Measurements from ENCODE around the gene NECAP2. TPM values are rescaled to one million over a fixed set of nuclear protein-coding genes. Genes with fewer than 3 reads are reported as not detected.
"Not testable (repeated sequence)": the region's sequence is repeated elsewhere in the genome, so short reads cannot be mapped to it uniquely, and the experiment has no call there.

The NECAP2 gene
- total RNA-seq, 2 experiments from 2014 or later, result 110 to 111 TPM

DNA sequence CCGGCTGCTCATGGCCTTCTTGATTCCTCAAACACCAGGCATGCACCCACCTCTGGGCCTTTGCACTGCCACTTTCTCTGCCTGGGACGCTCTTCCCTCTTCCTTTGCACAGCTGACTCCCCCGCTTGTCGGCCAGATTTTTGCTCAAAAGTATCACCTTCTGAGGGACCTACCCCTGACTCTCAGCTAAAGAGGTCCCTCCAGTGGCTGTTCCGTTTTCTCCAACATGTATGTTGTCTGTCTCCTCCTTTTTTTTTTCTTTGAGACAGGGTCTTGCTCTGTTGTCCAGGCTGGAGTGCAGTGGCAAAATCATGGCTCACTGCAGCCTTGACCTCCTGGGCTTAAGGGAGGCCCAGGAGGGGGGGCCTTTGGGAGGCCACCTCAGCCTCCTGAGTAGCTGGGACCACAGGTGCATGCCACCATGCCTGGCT, 57.0 kb downstream of the NECAP2 start:
- not testable (repeated sequence) for H3K27me3 Mint-ChIP-seq; H3K36me3 Mint-ChIP-seq; H3K27ac Mint-ChIP-seq; DNase-seq; H3K9me3 Mint-ChIP-seq; ATAC-seq (ENCODE audit: low read depth)
- POLR2A ChIA-PET, result interaction anchor here (0.6 to 2.1 kb wide), 2 partner anchors 16 to 633 kb away, joined by 4 to 19 read pairs; partner anchors contain the start of gene RNU1-1
- H3K4me1 Mint-ChIP-seq, result peaks cover 20% of the 10 kb centered on the region
- peak overlapping the region; percentile 69 for H3K4me3 Mint-ChIP-seq

DNA sequence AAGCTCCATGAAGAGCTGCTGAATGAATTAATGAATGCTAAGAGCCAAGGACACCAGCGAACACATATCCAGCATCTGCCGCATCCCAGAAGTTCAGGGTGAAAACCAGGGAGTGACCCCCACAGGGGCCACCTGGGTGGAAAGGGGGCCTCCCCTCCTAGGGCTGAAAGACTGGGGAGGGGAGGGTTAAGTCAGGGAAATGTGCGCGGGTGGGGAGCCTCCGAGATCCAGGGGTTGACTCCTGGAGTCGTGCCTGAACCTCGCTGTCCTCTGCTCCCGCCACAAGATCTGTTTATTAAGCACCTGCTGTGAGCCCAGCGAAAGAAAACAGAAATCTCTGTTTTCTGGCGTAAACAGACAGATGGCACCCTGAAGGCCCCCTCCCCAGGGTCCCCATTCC, 57.5 kb downstream of the NECAP2 start:
- not testable (repeated sequence) for H3K27me3 Mint-ChIP-seq; ATAC-seq (ENCODE audit: low read depth)
- POLR2A ChIA-PET, result interaction anchor here (2.1 kb wide), 1 partner anchor 16 kb away, joined by 19 read pairs; the partner anchor contains the start of gene RNU1-1

GRCh38 chr1:16498573-16499413, 58.3 kb downstream of the NECAP2 start:
- Mint-ChIP-seq H3K36me3 (peaks cover 1% of the 10 kb centered on the region), H3K27ac (peak overlapping the region; percentile 73), H3K4me1 (peaks cover 17% of the 10 kb centered on the region), H3K27me3 (no peaks in the 10 kb centered on the region), H3K4me3 (peak overlapping the region; percentile 76), H3K9me3 (no peaks in the 10 kb centered on the region)
- peak; percentile 91 for DNase-seq
- ATAC-seq (ENCODE audit: low read depth), result peak; percentile 93
- POLR2A ChIA-PET, result interaction anchor here (0.6 to 2.1 kb wide), 4 partner anchors 15 to 57 kb away, joined by 3 to 19 read pairs (median 6); partner anchors contain the start of gene RNU1-1

More for the DNA sequence above, 57.5 kb downstream of the NECAP2 start:
- not testable (repeated sequence) for H3K36me3 Mint-ChIP-seq, H3K9me3 Mint-ChIP-seq, DNase-seq
- peak overlapping the region; percentile 60 for H3K27ac Mint-ChIP-seq
- H3K4me3 Mint-ChIP-seq, result peak overlapping the region; percentile 72
- peaks cover 17% of the 10 kb centered on the region for H3K4me1 Mint-ChIP-seq

DNA sequence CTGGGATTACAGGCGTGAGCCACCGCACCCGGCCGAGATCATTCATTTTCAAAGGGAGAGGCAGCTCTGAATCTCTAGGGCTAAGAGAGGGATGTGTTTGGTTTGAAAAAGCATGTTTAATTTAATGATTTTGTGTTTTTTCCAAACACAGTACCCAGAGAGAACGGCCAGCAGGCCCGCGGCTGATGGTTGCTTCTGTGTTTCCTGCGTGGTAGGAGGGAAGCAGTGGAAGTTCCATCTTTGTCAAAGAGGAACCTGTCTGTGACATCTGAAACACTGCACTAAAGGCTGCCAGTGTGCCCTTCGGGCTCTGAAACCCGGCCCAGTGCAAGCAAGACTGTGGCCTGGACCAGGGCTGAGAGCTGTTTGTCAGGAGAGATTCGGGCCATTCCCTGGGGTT, 59.9 kb downstream of the NECAP2 start:
- not testable (repeated sequence) for H3K27ac Mint-ChIP-seq; H3K36me3 Mint-ChIP-seq; ATAC-seq (ENCODE audit: low read depth); H3K27me3 Mint-ChIP-seq; DNase-seq; H3K9me3 Mint-ChIP-seq
- POLR2A ChIA-PET, result interaction anchor here (0.6 to 1.8 kb wide), 2 partner anchors 13 to 667 kb away, joined by 5 to 7 read pairs; partner anchors contain the start of gene RNU1-1
- Mint-ChIP-seq H3K4me1 (peaks cover 16% of the 10 kb centered on the region), H3K4me3 (peak overlapping the region; percentile 86)

- DNase-seq; H3K9me3 Mint-ChIP-seq; H3K27ac Mint-ChIP-seq; H3K27me3 Mint-ChIP-seq; H3K36me3 Mint-ChIP-seq; ATAC-seq (ENCODE audit: low read depth): not testable (repeated sequence)
- Mint-ChIP-seq H3K4me1 (peaks cover 18% of the 10 kb centered on the region), H3K4me3 (peak overlapping the region; percentile 20)
- POLR2A ChIA-PET, result interaction anchor here (1.8 kb wide), 1 partner anchor 13 kb away, joined by 7 read pairs; the partner anchor contains the start of gene RNU1-1
Measured at GRCh38 chr1:16500975-16501374, 60.5 kb downstream of the NECAP2 start.

GRCh38 chr1:16501446-16501845, 60.9 kb downstream of the NECAP2 start:
- H3K4me3 Mint-ChIP-seq; H3K9me3 Mint-ChIP-seq; POLR2A ChIA-PET; H3K36me3 Mint-ChIP-seq; DNase-seq; H3K27ac Mint-ChIP-seq; ATAC-seq (ENCODE audit: low read depth); H3K27me3 Mint-ChIP-seq: not testable (repeated sequence)
- H3K4me1 Mint-ChIP-seq, result peaks cover 18% of the 10 kb centered on the region

- no peak overlapping the region for H3K27ac Mint-ChIP-seq
- no peaks in the 10 kb centered on the region for H3K36me3 Mint-ChIP-seq
- H3K4me1 Mint-ChIP-seq, result peaks cover 10% of the 10 kb centered on the region
- POLR2A ChIA-PET, result no interaction called here
- ATAC-seq (ENCODE audit: low read depth) (no peak), DNase-seq (no peak)
- peaks cover 5% of the 10 kb centered on the region for H3K9me3 Mint-ChIP-seq
- peaks cover 4% of the 10 kb centered on the region for H3K27me3 Mint-ChIP-seq
- H3K4me3 Mint-ChIP-seq, result no peak overlapping the region
Measured at GRCh38 chr1:16503494-16503893, 63.0 kb downstream of the NECAP2 start.

GRCh38 chr1:16505870-16506269, 65.3 kb downstream of the NECAP2 start:
- POLR2A ChIA-PET, result not testable (repeated sequence)

DNA sequence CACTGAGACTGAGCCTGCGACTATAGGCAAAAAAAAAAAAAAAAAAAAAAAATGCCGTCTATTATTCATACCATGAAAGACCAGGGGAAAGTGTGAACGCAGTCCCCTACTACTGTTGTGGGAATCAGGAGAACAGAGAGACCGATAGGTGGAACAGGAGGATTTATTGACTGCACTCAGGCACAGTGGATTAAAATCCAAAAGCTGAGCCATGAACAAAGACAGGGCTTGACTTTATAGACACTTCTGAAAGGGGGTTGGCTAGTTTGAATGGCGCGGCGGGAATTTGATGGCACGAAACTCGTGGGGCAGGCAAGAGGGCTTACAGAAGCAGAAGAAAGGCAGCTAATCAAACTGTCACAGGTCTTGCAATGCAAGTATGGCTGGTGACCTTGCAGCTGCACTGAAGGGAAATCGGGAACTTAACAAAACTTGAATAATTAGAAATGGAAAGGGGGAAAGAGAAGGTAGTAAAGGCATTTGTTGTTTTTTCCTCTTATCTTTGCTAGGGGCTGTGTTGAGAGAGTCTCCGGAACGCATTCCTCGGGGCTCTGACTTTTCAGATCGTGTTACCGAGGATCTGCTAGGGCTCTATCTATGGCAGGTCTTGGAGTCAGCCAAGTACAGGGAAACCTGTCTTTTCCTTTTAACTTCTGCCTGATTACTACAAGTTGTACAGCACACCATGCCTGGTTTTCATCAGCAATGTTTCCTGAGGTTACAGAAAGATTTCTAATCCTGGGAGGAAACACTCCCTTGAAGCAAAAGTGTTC, 66.0 kb downstream of the NECAP2 start:
- H3K36me3 Mint-ChIP-seq; H3K27ac Mint-ChIP-seq; ATAC-seq (ENCODE audit: low read depth); POLR2A ChIA-PET; DNase-seq; H3K4me1 Mint-ChIP-seq; H3K4me3 Mint-ChIP-seq; H3K9me3 Mint-ChIP-seq; H3K27me3 Mint-ChIP-seq: not testable (repeated sequence)

More at GRCh38 chr1:16505870-16506269, 65.3 kb downstream of the NECAP2 start:
- not testable (repeated sequence) for H3K27ac Mint-ChIP-seq; H3K4me1 Mint-ChIP-seq; H3K36me3 Mint-ChIP-seq; H3K9me3 Mint-ChIP-seq; DNase-seq; ATAC-seq (ENCODE audit: low read depth); H3K4me3 Mint-ChIP-seq; H3K27me3 Mint-ChIP-seq

GRCh38 chr1:16508861-16509445, 68.4 kb downstream of the NECAP2 start:
- not testable (repeated sequence) for H3K36me3 Mint-ChIP-seq; H3K9me3 Mint-ChIP-seq; H3K4me1 Mint-ChIP-seq; H3K4me3 Mint-ChIP-seq; H3K27ac Mint-ChIP-seq; DNase-seq; ATAC-seq (ENCODE audit: low read depth); H3K27me3 Mint-ChIP-seq
- POLR2A ChIA-PET, result interaction anchor here (0.7 kb wide), 1 partner anchor 9 kb away, joined by 3 read pairs; no protein-coding TSS in a partner anchor

All from activated naive CD8-positive, alpha-beta T cell treated with anti-CD3 and anti-CD28 coated beads, Interleukin-2, amount 10 ng/mL, durations not matched to agents 7 days and 5 days (primary cell).